Loucy (cell line): ENCODE results near the gene FARS2.

ENCODE experiments used
- H2AFZ ChIP-seq: fragments of 200-600 bp; sonication (generic); 2 replicates; pipeline ENCODE4 v1.6.0; 2016; ENCODE audit warnings: antibody characterized with exemption, mild to moderate bottlenecking, low read length, moderate library complexity
- H3F3A ChIP-seq: fragments of 200-600 bp; 2 replicates; pipeline ENCODE4 v1.6.0; 2016; ENCODE audit warnings: antibody characterized with exemption, low read depth, mild to moderate bottlenecking
- H3K27me3 ChIP-seq: fragments of 200-600 bp; sonication (generic); 2 replicates; pipeline ENCODE4 v1.6.1; 2014; ENCODE audit warnings: low read length, mild to moderate bottlenecking; ENCODE audit not compliant: insufficient read depth, poor library complexity, severe bottlenecking
- H3K36me3 ChIP-seq: fragments of 200-600 bp; sonication (generic); 2 replicates; pipeline ENCODE4 v1.6.1; 2016; ENCODE audit warnings: low read length; ENCODE audit not compliant: insufficient read depth
- H3K4me1 ChIP-seq: fragments of 200-600 bp; sonication (generic); 2 replicates; pipeline ENCODE4 v1.5.1; 2014; ENCODE audit warnings: low read length, mild to moderate bottlenecking; ENCODE audit not compliant: insufficient read depth, poor library complexity, severe bottlenecking
- H3K4me2 ChIP-seq: fragments of 200-600 bp; sonication (generic); 2 replicates; pipeline ENCODE4 v1.6.0; 2014; ENCODE audit warnings: antibody characterized with exemption, low read length, low read depth, mild to moderate bottlenecking; ENCODE audit not compliant: poor library complexity, severe bottlenecking
- H3K4me3 ChIP-seq: fragments of 200-600 bp; sonication (generic); 2 replicates; pipeline ENCODE4 v1.5.1; 2014; ENCODE audit warnings: low read length, mild to moderate bottlenecking, mixed read lengths; ENCODE audit not compliant: poor library complexity, severe bottlenecking
- H3K79me2 ChIP-seq: fragments of 200-600 bp; sonication (generic); 2 replicates; pipeline ENCODE4 v1.6.1; 2014; ENCODE audit warnings: low read length; ENCODE audit not compliant: insufficient read depth
- H3K9ac ChIP-seq: fragments of 200-600 bp; sonication (generic); 2 replicates; pipeline ENCODE4 v1.6.0; 2014; ENCODE audit warnings: mild to moderate bottlenecking, low read depth, low read length, moderate library complexity; ENCODE audit not compliant: poor library complexity, severe bottlenecking
- H3K9me2 ChIP-seq: fragments of 200-600 bp; sonication (generic); replicated peaks from 2 replicates; pipeline ENCODE4 v1.6.1; 2016; ENCODE audit warnings: low read depth, low read length, mixed read lengths
- H3K9me3 ChIP-seq: fragments of 200-600 bp; sonication (generic); 2 replicates; pipeline ENCODE4 v1.6.1; 2014; ENCODE audit warnings: mild to moderate bottlenecking, antibody characterized with exemption, low read length, low read depth; ENCODE audit not compliant: insufficient read depth
- H4K20me1 ChIP-seq: fragments of 200-600 bp; sonication (generic); 2 replicates; pipeline ENCODE4 v1.6.0; 2014; ENCODE audit warnings: antibody characterized with exemption, low read length, mild to moderate bottlenecking; ENCODE audit not compliant: insufficient read depth, poor library complexity, severe bottlenecking
- CTCF ChIP-seq: fragments of 200-600 bp; sonication (generic); conservative IDR thresholded peaks from 2 replicates; pipeline ENCODE4 v1.5.1; 2014; ENCODE audit warnings: mild to moderate bottlenecking, antibody characterized with exemption, low read length
- EZH2phosphoT487 ChIP-seq: fragments of 200-600 bp; IDR thresholded peaks from 2 replicates; pipeline ENCODE4 v1.6.1; 2018; ENCODE audit warnings: antibody characterized with exemption, mild to moderate bottlenecking, moderate library complexity, borderline replicate concordance

The FARS2 gene

GRCh38 chr6:5597413-5597812 lies 336.1 kb downstream of the FARS2 start:
- TF ChIP-seq EZH2phosphoT487 (no peak), CTCF (no peak)
- Histone ChIP-seq H4K20me1 (no peaks in the 10 kb centered on the region), H3F3A (no peaks in the 10 kb centered on the region), H3K4me1 (no peaks in the 10 kb centered on the region), H3K9me3 (no peaks in the 10 kb centered on the region), H3K79me2 (no peaks in the 10 kb centered on the region), H2AFZ (no peak overlapping the region), H3K4me3 (no peak overlapping the region), H3K9me2 (no peaks in the 10 kb centered on the region), H3K9ac (no peak overlapping the region), H3K27me3 (no peaks in the 10 kb centered on the region), H3K36me3 (no peaks in the 10 kb centered on the region), H3K4me2 (no peak overlapping the region)

- H4K20me1 ChIP-seq: no peaks in the 10 kb centered on the region
- no peaks in the 10 kb centered on the region for H3F3A ChIP-seq
- H3K27me3 ChIP-seq: no peaks in the 10 kb centered on the region
- no peak overlapping the region for H2AFZ ChIP-seq
- H3K4me3 ChIP-seq: no peak overlapping the region
- no peaks in the 10 kb centered on the region for H3K36me3 ChIP-seq
- H3K9me3 ChIP-seq: no peaks in the 10 kb centered on the region
- H3K4me1 ChIP-seq: no peaks in the 10 kb centered on the region
- H3K9me2 ChIP-seq: no peaks in the 10 kb centered on the region
- TF ChIP-seq EZH2phosphoT487 (no peak), CTCF (no peak)
- H3K4me2 ChIP-seq: no peak overlapping the region
- no peak overlapping the region for H3K9ac ChIP-seq
- no peaks in the 10 kb centered on the region for H3K79me2 ChIP-seq
Observed at GRCh38 chr6:5598123-5598522, 336.8 kb downstream of the FARS2 start.

GRCh38 chr6:5599127-5599526 lies 337.8 kb downstream of the FARS2 start:
- TF ChIP-seq EZH2phosphoT487: no peak
- no peak for TF ChIP-seq CTCF
- Histone ChIP-seq H3K27me3 (no peaks in the 10 kb centered on the region), H3K4me3 (no peak overlapping the region), H4K20me1 (no peaks in the 10 kb centered on the region), H3K9me3 (no peaks in the 10 kb centered on the region), H3K36me3 (no peaks in the 10 kb centered on the region), H3K9me2 (no peaks in the 10 kb centered on the region), H3K4me2 (no peak overlapping the region), H2AFZ (no peak overlapping the region), H3K79me2 (no peaks in the 10 kb centered on the region), H3K9ac (no peak overlapping the region), H3K4me1 (no peaks in the 10 kb centered on the region), H3F3A (no peaks in the 10 kb centered on the region)
